GM13977 (cell line): ENCODE results near the gene ADAM30.
"Not testable (repeated sequence)": the region's sequence is repeated elsewhere in the genome, so short reads cannot be mapped to it uniquely, and the experiment has no call there.

ENCODE experiments used
- DNase-seq: peaks from one replicate; pipeline ENCODE4 v3.0.0; 2012; ENCODE audit warnings: low spot score
- CTCF ChIP-seq: IDR thresholded peaks from 2 replicates; pipeline ENCODE4 v1.5.1; 2012; ENCODE audit warnings: mild to moderate bottlenecking, control low read depth; ENCODE audit not compliant: insufficient read depth; ENCODE audit errors: extremely low read depth, missing control alignments
- in situ Hi-C: fragments of 300-500 bp; cut with MboI; formaldehyde crosslinking; loops from one replicate; pipeline ENCODE4 v1.12.0; 2022; ENCODE audit warnings: low sequenced_read_pairs, low pct_unique_long_range_greater_than_20kb, mixed read lengths, inconsistent platforms; ENCODE audit not compliant: unreplicated experiment

The ADAM30 gene

GRCh38 chr1:119869995-119870394 lies 26.3 kb downstream of the ADAM30 start:
- in situ Hi-C loops: no loop called here

GRCh38 chr1:119868176-119868575 lies 28.1 kb downstream of the ADAM30 start:
- TF ChIP-seq CTCF: no peak
- no peak for DNase-seq
- in situ Hi-C loops: no loop called here

More at GRCh38 chr1:119869995-119870394, 26.3 kb downstream of the ADAM30 start:
- DNase-seq: no peak
- TF ChIP-seq CTCF: no peak

GRCh38 chr1:119866451-119866850 lies 29.9 kb downstream of the ADAM30 start:
- in situ Hi-C loops: no loop called here
- DNase-seq: no peak
- TF ChIP-seq CTCF: no peak

GRCh38 chr1:119865627-119866026 lies 30.7 kb downstream of the ADAM30 start:
- in situ Hi-C loops: no loop called here
- TF ChIP-seq CTCF: no peak

GRCh38 chr1:119862276-119862675 lies 34.0 kb downstream of the ADAM30 start:
- in situ Hi-C loops: no loop called here
- TF ChIP-seq CTCF: no peak
- no peak for DNase-seq

More at GRCh38 chr1:119865627-119866026, 30.7 kb downstream of the ADAM30 start:
- no peak for DNase-seq

- no peak for TF ChIP-seq CTCF
- no peak for DNase-seq
- in situ Hi-C loops: no loop called here
Measured at GRCh38 chr1:119861547-119861946, 34.8 kb downstream of the ADAM30 start.

- no peak for TF ChIP-seq CTCF
- DNase-seq: no peak
- in situ Hi-C loops: no loop called here
Measured at GRCh38 chr1:119859647-119860046, 36.7 kb downstream of the ADAM30 start.

GRCh38 chr1:119858556-119859214 lies 37.6 kb downstream of the ADAM30 start:
- DNase-seq, in situ Hi-C loops: not testable (repeated sequence)
